ENCODE measurements around the gene CRYBG2.
"Not testable (repeated sequence)": the region's sequence is repeated elsewhere in the genome, so short reads cannot be mapped to it uniquely, and the experiment has no call there.

DNA sequence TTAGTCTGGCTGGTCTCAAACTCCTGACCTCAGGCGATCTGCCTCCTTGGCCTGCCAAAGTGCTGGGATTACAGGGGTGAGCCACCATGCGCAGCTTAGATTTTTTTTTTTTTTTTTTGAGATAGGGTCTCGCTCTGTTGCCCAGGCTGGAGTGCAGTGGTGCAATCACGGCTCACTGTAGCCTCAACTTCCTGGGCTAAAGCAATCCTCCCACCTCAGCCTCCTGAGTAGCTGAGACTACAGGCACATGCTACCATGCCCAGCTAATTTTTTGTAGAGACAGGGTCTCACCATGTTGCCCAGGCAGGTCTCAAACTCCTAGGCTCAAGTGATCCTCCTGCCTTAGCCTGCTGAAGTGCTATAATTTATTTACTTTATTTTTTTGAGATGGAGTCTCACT lies 24.6 kb downstream of the CRYBG2 start:
- TF ChIP-seq, protein P1, sequence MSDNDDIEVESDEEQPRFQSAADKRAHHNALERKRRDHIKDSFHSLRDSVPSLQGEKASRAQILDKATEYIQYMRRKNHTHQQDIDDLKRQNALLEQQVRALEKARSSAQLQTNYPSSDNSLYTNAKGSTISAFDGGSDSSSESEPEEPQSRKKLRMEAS (CRISPR knock-in tag; IDR thresholded peaks at IDR 0.05), result not testable (repeated sequence)
- TF ChIP-seq SMAD4 (CRISPR knock-in tag; IDR thresholded peaks at IDR 0.05); ZNF263 (CRISPR knock-in tag; IDR thresholded peaks at IDR 0.05; ENCODE audit: low read depth); FOXK1 (CRISPR knock-in tag; IDR thresholded peaks at IDR 0.05): not testable (repeated sequence)
- TF ChIP-seq, protein P2, sequence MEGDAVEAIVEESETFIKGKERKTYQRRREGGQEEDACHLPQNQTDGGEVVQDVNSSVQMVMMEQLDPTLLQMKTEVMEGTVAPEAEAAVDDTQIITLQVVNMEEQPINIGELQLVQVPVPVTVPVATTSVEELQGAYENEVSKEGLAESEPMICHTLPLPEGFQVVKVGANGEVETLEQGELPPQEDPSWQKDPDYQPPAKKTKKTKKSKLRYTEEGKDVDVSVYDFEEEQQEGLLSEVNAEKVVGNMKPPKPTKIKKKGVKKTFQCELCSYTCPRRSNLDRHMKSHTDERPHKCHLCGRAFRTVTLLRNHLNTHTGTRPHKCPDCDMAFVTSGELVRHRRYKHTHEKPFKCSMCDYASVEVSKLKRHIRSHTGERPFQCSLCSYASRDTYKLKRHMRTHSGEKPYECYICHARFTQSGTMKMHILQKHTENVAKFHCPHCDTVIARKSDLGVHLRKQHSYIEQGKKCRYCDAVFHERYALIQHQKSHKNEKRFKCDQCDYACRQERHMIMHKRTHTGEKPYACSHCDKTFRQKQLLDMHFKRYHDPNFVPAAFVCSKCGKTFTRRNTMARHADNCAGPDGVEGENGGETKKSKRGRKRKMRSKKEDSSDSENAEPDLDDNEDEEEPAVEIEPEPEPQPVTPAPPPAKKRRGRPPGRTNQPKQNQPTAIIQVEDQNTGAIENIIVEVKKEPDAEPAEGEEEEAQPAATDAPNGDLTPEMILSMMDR (IDR thresholded peaks at IDR 0.05), result not testable (repeated sequence)

Measured in WTC11 (cell line).